ELR (cell line): ENCODE results near the gene PER2.
A peak's percentile ranks its signal among the peaks of the same experiment; 100 is the strongest.

Experiments used
- DNase-seq: peaks from one replicate; pipeline ENCODE4 v3.0.0-alpha.2; 2015; ENCODE audit warnings: low read depth

PER2 gene

GRCh38 chr2:238228700-238229099, 59.7 kb downstream of the PER2 start:
- DNase-seq = no peak

GRCh38 chr2:238227587-238228032, 60.8 kb downstream of the PER2 start:
- DNase-seq = no peak

- no peak for DNase-seq
Observed at GRCh38 chr2:238226698-238227586, 61.5 kb downstream of the PER2 start.

- no peak for DNase-seq
Observed at GRCh38 chr2:238225911-238226697, 62.3 kb downstream of the PER2 start.

GRCh38 chr2:238225121-238225520, 63.3 kb downstream of the PER2 start:
- DNase-seq = no peak

GRCh38 chr2:238224356-238225035, 63.9 kb downstream of the PER2 start:
- DNase-seq = no peak

- DNase-seq = no peak
Observed at GRCh38 chr2:238220892-238221521, 67.4 kb downstream of the PER2 start.

GRCh38 chr2:238220274-238220891, 68.0 kb downstream of the PER2 start:
- DNase-seq = no peak

GRCh38 chr2:238216651-238217184, 71.7 kb downstream of the PER2 start:
- DNase-seq = no peak

GRCh38 chr2:238207006-238207405, 81.4 kb downstream of the PER2 start:
- no peak for DNase-seq

GRCh38 chr2:238203973-238204683, 84.3 kb downstream of the PER2 start:
- no peak for DNase-seq

GRCh38 chr2:238203094-238203972, 85.1 kb downstream of the PER2 start, which contains the start of gene ILKAP:
Gene ILKAP, minus strand, starts transcription at chr2:238203695. Its CDS starts 142 bp downstream, at chr2:238203553.
- peak; percentile 88 for DNase-seq

- peak; percentile 45 for DNase-seq
Observed at GRCh38 chr2:238202326-238203093, 85.9 kb downstream of the PER2 start.
